ENCODE data around the gene CAPN15. TPM values are rescaled to one million over a fixed set of nuclear protein-coding genes. Genes with fewer than 3 reads are reported as not detected.
"Not testable (repeated sequence)": the region's sequence is repeated elsewhere in the genome, so short reads cannot be mapped to it uniquely, and the experiment has no call there.

CAPN15 gene
- polyA plus RNA-seq, 1 of the 3 experiments (the other 2 are of a cell fraction) = 22.9 TPM

DNA sequence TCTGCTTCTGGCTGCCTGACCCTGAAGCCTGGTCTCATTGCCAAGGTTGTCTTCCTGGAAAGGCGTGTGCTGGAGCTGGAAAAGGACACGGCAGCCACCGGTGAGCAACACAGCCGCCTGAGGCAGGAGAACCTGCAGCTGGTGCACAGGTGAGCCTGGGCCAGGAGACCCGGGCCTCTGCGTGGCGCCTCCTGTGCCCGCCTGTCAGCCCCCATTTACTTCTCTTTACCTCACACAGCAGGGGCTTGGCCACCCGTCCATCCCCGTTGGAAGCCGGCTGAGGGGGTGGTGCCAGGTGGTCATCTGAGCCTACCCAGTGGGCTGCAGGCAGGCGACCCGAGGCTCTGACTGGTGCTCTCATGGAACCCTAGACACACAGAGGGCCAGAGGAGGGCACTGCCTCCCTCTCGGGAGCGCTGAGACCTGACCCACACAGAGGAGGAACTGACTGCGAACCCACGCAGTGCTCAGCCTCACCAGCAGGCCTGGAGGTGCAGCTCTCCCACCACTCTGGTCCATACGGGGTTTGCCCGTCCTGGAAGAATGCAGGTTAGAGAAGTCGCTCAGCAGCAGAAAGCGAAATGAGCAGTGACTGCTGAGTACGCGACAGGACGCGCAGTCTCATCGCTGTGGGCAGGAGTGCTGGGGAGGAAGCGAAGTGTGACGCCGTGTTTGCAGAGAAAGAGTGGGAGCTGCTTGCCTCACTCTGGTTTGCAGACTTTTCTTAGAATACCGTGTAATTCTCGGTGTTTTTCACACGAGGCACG, 21.9 kb upstream of the CAPN15 start:
- POLR2A ChIA-PET = no interaction called here
- Histone ChIP-seq H3K4me3 (ENCODE audit: low read depth in 2 of 2, low read length in 1 of 2) (no peak overlapping the region), H2AFZ (ENCODE audit: low read depth) (no peak overlapping the region), H3K9me3 (no peaks in the 10 kb centered on the region), H3K4me2 (no peak overlapping the region), H3K27ac (ENCODE audit: low read depth in 2 of 2, low read length in 1 of 2) (no peak overlapping the region), H3K79me2 (ENCODE audit: insufficient read depth) (no peaks in the 10 kb centered on the region), H3K27me3 (ENCODE audit: insufficient read depth) (no peaks in the 10 kb centered on the region), H3K36me3 (replicated peaks in 1 of 2; ENCODE audit: control insufficient read depth in 1 of 2, insufficient read depth in 2 of 2, low read length in 1 of 2) (peaks cover 3 to 26% of the 10 kb centered on the region in 2 experiments), H3K4me1 (ENCODE audit: control insufficient read depth in 1 of 2, insufficient read depth in 2 of 2, low read depth in 1 of 2, low read length in 1 of 2) (no peaks in the 10 kb centered on the region), H3K9me2 (no peaks in the 10 kb centered on the region), H4K20me1 (ENCODE audit: insufficient read depth) (no peaks in the 10 kb centered on the region), H3F3A (replicated peaks; ENCODE audit: insufficient read depth) (no peaks in the 10 kb centered on the region), H3K9ac (no peak overlapping the region)
- CTCF ChIA-PET = interaction anchor here (1.8 kb wide), 1 partner anchor 10 kb away, joined by 7 read pairs; no protein-coding TSS in a partner anchor
- TF ChIP-seq ELF1 (IDR thresholded peaks at IDR 0.05) = no peak
- no peak for TF ChIP-seq GATA2 (CRISPR knock-in tag; IDR thresholded peaks at IDR 0.05)
- no peak for TF ChIP-seq EZH2phosphoT487 (IDR thresholded peaks at IDR 0.05; ENCODE audit: borderline replicate concordance, low read depth)
- TF ChIP-seq, protein P1, sequence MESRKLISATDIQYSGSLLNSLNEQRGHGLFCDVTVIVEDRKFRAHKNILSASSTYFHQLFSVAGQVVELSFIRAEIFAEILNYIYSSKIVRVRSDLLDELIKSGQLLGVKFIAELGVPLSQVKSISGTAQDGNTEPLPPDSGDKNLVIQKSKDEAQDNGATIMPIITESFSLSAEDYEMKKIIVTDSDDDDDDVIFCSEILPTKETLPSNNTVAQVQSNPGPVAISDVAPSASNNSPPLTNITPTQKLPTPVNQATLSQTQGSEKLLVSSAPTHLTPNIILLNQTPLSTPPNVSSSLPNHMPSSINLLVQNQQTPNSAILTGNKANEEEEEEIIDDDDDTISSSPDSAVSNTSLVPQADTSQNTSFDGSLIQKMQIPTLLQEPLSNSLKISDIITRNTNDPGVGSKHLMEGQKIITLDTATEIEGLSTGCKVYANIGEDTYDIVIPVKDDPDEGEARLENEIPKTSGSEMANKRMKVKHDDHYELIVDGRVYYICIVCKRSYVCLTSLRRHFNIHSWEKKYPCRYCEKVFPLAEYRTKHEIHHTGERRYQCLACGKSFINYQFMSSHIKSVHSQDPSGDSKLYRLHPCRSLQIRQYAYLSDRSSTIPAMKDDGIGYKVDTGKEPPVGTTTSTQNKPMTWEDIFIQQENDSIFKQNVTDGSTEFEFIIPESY (IDR thresholded peaks at IDR 0.05; ENCODE audit: borderline replicate concordance, low read depth) = no peak
- no peak for TF ChIP-seq SIN3A (IDR thresholded peaks at IDR 0.05; ENCODE audit: borderline replicate concordance, low read depth, low read length)
- no peak for TF ChIP-seq TEAD4 (IDR thresholded peaks at IDR 0.05; ENCODE audit: borderline replicate concordance, insufficient read depth)
- no peak for DNase-seq
- WGBS (ENCODE audit: low lambda C conversion rate) = 96% methylated on average over 26 of the region's 33 CpGs

DNA sequence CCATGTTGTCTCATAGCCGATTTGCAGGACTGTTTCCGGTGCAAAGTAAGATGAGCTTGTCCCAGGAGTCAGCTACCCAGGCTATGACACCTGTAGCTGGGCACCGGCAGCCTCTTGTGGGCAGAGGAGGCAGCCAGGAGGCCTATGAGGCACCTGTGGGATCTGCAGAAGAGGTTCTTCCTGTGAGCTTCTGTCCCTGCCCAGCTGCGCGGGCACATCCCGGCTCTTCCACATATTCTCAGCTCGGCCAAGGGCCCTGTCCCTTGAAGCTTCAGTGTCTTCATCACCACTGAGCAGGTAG, 21.3 kb upstream of the CAPN15 start:
- TF ChIP-seq, protein P2, sequence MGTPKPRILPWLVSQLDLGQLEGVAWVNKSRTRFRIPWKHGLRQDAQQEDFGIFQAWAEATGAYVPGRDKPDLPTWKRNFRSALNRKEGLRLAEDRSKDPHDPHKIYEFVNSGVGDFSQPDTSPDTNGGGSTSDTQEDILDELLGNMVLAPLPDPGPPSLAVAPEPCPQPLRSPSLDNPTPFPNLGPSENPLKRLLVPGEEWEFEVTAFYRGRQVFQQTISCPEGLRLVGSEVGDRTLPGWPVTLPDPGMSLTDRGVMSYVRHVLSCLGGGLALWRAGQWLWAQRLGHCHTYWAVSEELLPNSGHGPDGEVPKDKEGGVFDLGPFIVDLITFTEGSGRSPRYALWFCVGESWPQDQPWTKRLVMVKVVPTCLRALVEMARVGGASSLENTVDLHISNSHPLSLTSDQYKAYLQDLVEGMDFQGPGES (IDR thresholded peaks at IDR 0.05; ENCODE audit: low read depth, low read length) = no peak
- TF ChIP-seq, protein P3, sequence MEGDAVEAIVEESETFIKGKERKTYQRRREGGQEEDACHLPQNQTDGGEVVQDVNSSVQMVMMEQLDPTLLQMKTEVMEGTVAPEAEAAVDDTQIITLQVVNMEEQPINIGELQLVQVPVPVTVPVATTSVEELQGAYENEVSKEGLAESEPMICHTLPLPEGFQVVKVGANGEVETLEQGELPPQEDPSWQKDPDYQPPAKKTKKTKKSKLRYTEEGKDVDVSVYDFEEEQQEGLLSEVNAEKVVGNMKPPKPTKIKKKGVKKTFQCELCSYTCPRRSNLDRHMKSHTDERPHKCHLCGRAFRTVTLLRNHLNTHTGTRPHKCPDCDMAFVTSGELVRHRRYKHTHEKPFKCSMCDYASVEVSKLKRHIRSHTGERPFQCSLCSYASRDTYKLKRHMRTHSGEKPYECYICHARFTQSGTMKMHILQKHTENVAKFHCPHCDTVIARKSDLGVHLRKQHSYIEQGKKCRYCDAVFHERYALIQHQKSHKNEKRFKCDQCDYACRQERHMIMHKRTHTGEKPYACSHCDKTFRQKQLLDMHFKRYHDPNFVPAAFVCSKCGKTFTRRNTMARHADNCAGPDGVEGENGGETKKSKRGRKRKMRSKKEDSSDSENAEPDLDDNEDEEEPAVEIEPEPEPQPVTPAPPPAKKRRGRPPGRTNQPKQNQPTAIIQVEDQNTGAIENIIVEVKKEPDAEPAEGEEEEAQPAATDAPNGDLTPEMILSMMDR (IDR thresholded peaks at IDR 0.05) = no peak
- TF ChIP-seq JUND (IDR thresholded peaks at IDR 0.05) = no peak
- no peak for TF ChIP-seq SMC3 (IDR thresholded peaks at IDR 0.05; ENCODE audit: low read depth, low read length)
- Histone ChIP-seq H3K4me3 (ENCODE audit: low read depth in 2 of 2, low read length in 1 of 2) (no peak overlapping the region), H3K4me2 (no peak overlapping the region), H2AFZ (ENCODE audit: low read depth) (no peak overlapping the region), H3K9me2 (no peaks in the 10 kb centered on the region), H3K36me3 (replicated peaks in 1 of 2; ENCODE audit: control insufficient read depth in 1 of 2, insufficient read depth in 2 of 2, low read length in 1 of 2) (peaks cover 3 to 27% of the 10 kb centered on the region in 2 experiments), H3K79me2 (ENCODE audit: insufficient read depth) (no peaks in the 10 kb centered on the region), H3K27ac (ENCODE audit: low read depth in 2 of 2, low read length in 1 of 2) (no peak overlapping the region), H3K9me3 (no peaks in the 10 kb centered on the region), H3F3A (replicated peaks; ENCODE audit: insufficient read depth) (no peaks in the 10 kb centered on the region), H3K9ac (no peak overlapping the region), H3K4me1 (ENCODE audit: control insufficient read depth in 1 of 2, insufficient read depth in 2 of 2, low read depth in 1 of 2, low read length in 1 of 2) (no peaks in the 10 kb centered on the region), H3K27me3 (ENCODE audit: insufficient read depth) (no peaks in the 10 kb centered on the region), H4K20me1 (ENCODE audit: insufficient read depth) (no peaks in the 10 kb centered on the region)
- no peak for DNase-seq
- WGBS (ENCODE audit: low lambda C conversion rate) = 98% methylated on average over 6 of the region's 7 CpGs
- ChIA-PET POLR2A (no interaction called here), CTCF (interaction anchor here (1.8 kb wide), 1 partner anchor 11 kb away, joined by 7 read pairs; no protein-coding TSS in a partner anchor)

DNA sequence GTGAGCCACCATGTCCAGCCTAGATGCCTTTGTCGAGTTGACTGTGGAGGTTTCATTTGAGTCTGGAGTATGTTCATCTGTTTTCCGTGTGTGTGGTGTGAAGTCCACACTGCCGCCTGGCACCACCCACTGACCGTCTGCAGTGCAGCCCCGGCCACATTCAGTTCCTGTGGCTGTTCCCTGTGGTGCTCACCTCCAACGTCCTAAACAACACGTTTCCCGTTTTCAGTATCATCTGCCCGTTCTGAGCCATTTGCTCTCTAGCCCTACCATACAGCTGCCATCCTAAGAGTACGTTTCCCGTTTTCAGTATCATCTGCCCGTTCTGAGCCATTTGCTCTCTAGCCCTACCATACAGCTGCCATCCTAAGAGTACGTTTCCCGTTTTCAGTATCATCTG, 20.0 kb upstream of the CAPN15 start:
- H3K4me3 ChIP-seq (ENCODE audit: low read depth in 2 of 2, low read length in 1 of 2); H4K20me1 ChIP-seq (ENCODE audit: insufficient read depth); H3F3A ChIP-seq (replicated peaks; ENCODE audit: insufficient read depth); DNase-seq; H3K9ac ChIP-seq; CTCF ChIA-PET; H3K27ac ChIP-seq (ENCODE audit: low read depth in 2 of 2, low read length in 1 of 2); H2AFZ ChIP-seq (ENCODE audit: low read depth); H3K27me3 ChIP-seq (ENCODE audit: insufficient read depth); POLR2A ChIA-PET; H3K4me1 ChIP-seq (ENCODE audit: control insufficient read depth in 1 of 2, insufficient read depth in 2 of 2, low read depth in 1 of 2, low read length in 1 of 2); H3K9me2 ChIP-seq; H3K4me2 ChIP-seq; H3K79me2 ChIP-seq (ENCODE audit: insufficient read depth); H3K9me3 ChIP-seq: not testable (repeated sequence)
- H3K36me3 ChIP-seq (replicated peaks in 1 of 2; ENCODE audit: control insufficient read depth in 1 of 2, insufficient read depth in 2 of 2, low read length in 1 of 2) = peaks cover 3 to 25% of the 10 kb centered on the region in 2 experiments
- 91% methylated on average over 14 of the region's 14 CpGs for WGBS (ENCODE audit: low lambda C conversion rate)

Measured in SK-N-SH (cell line).